Activated T-cell treated with anti-CD3 and anti-CD28 coated beads, Interleukin-2, amount 50 U/mL, for 24 hours (primary cell): ENCODE data around the gene HOXA13.
A peak's percentile ranks its signal among the peaks of the same experiment; 100 is the strongest.

Source experiments
- DNase-seq: peaks from one replicate; pipeline ENCODE4 v3.0.0-alpha.2; 2020
- H3K27ac Mint-ChIP-seq: 2 replicates; pipeline ENCODE4 v1.8.0; 2020; ENCODE audit warnings: mild to moderate bottlenecking, mixed read lengths
- H3K27me3 Mint-ChIP-seq: 2 replicates; pipeline ENCODE4 v1.8.0; 2020; ENCODE audit warnings: mixed read lengths
- H3K36me3 Mint-ChIP-seq: 2 replicates; pipeline ENCODE4 v1.8.0; 2020; ENCODE audit warnings: low read depth, mixed read lengths
- H3K4me1 Mint-ChIP-seq: 2 replicates; pipeline ENCODE4 v1.8.0; 2020; ENCODE audit warnings: low read depth, mixed read lengths
- H3K4me3 Mint-ChIP-seq: 2 replicates; pipeline ENCODE4 v1.8.0; 2020; ENCODE audit warnings: mild to moderate bottlenecking, moderate library complexity, mixed read lengths
- H3K9me3 Mint-ChIP-seq: 2 replicates; pipeline ENCODE4 v1.8.0; 2020; ENCODE audit warnings: mixed read lengths

HOXA13 gene

GRCh38 chr7:27217951-27218350, 18.1 kb upstream of the HOXA13 start:
- Mint-ChIP-seq H3K4me3 (no peak overlapping the region), H3K27me3 (peaks cover 90% of the 10 kb centered on the region)
- no peak for DNase-seq

GRCh38 chr7:27215356-27215755, 15.5 kb upstream of the HOXA13 start:
- no peak for DNase-seq
- Mint-ChIP-seq H3K27ac (no peak overlapping the region), H3K36me3 (no peaks in the 10 kb centered on the region), H3K4me3 (no peak overlapping the region), H3K27me3 (peaks cover 93% of the 10 kb centered on the region), H3K9me3 (no peaks in the 10 kb centered on the region), H3K4me1 (peaks cover 17% of the 10 kb centered on the region)

More at GRCh38 chr7:27217951-27218350, 18.1 kb upstream of the HOXA13 start:
- H3K9me3 Mint-ChIP-seq = no peaks in the 10 kb centered on the region
- H3K4me1 Mint-ChIP-seq = peaks cover 13% of the 10 kb centered on the region
- no peak overlapping the region for H3K27ac Mint-ChIP-seq
- H3K36me3 Mint-ChIP-seq = no peaks in the 10 kb centered on the region

GRCh38 chr7:27214239-27214950, 14.5 kb upstream of the HOXA13 start:
- Mint-ChIP-seq H3K9me3 (no peaks in the 10 kb centered on the region), H3K36me3 (no peaks in the 10 kb centered on the region), H3K4me1 (peaks cover 13% of the 10 kb centered on the region), H3K27ac (no peak overlapping the region), H3K4me3 (no peak overlapping the region), H3K27me3 (peaks cover 93% of the 10 kb centered on the region)
- DNase-seq = no peak

- peaks cover 13% of the 10 kb centered on the region for H3K4me1 Mint-ChIP-seq
- DNase-seq = no peak
- H3K27me3 Mint-ChIP-seq = peaks cover 94% of the 10 kb centered on the region
- H3K4me3 Mint-ChIP-seq = no peak overlapping the region
- no peaks in the 10 kb centered on the region for H3K9me3 Mint-ChIP-seq
- no peak overlapping the region for H3K27ac Mint-ChIP-seq
- H3K36me3 Mint-ChIP-seq = no peaks in the 10 kb centered on the region
Measured at GRCh38 chr7:27213433-27214238, 13.7 kb upstream of the HOXA13 start.

- no peak overlapping the region for H3K27ac Mint-ChIP-seq
- H3K36me3 Mint-ChIP-seq = no peaks in the 10 kb centered on the region
- H3K4me3 Mint-ChIP-seq = no peak overlapping the region
- DNase-seq = no peak
- peaks cover 96% of the 10 kb centered on the region for H3K27me3 Mint-ChIP-seq
- H3K9me3 Mint-ChIP-seq = no peaks in the 10 kb centered on the region
- peaks cover 13% of the 10 kb centered on the region for H3K4me1 Mint-ChIP-seq
Measured at GRCh38 chr7:27212497-27213432, 12.9 kb upstream of the HOXA13 start.

- H3K4me1 Mint-ChIP-seq = peaks cover 13% of the 10 kb centered on the region
- H3K9me3 Mint-ChIP-seq = no peaks in the 10 kb centered on the region
- H3K27me3 Mint-ChIP-seq = peaks cover 98% of the 10 kb centered on the region
- H3K36me3 Mint-ChIP-seq = no peaks in the 10 kb centered on the region
- H3K27ac Mint-ChIP-seq = no peak overlapping the region
- no peak overlapping the region for H3K4me3 Mint-ChIP-seq
- DNase-seq = no peak
Measured at GRCh38 chr7:27211764-27212204, 11.9 kb upstream of the HOXA13 start.

GRCh38 chr7:27211084-27211446, 11.2 kb upstream of the HOXA13 start:
- no peaks in the 10 kb centered on the region for H3K36me3 Mint-ChIP-seq
- no peak for DNase-seq
- H3K9me3 Mint-ChIP-seq = no peaks in the 10 kb centered on the region
- H3K4me1 Mint-ChIP-seq = peaks cover 14% of the 10 kb centered on the region
- no peak overlapping the region for H3K27ac Mint-ChIP-seq
- no peak overlapping the region for H3K4me3 Mint-ChIP-seq
- peaks cover 98% of the 10 kb centered on the region for H3K27me3 Mint-ChIP-seq

- H3K27ac Mint-ChIP-seq = no peak overlapping the region
- no peaks in the 10 kb centered on the region for H3K9me3 Mint-ChIP-seq
- peaks cover 19% of the 10 kb centered on the region for H3K4me1 Mint-ChIP-seq
- peak overlapping the region; percentile 50 for H3K4me3 Mint-ChIP-seq
- DNase-seq = peak; percentile 66
- no peaks in the 10 kb centered on the region for H3K36me3 Mint-ChIP-seq
- peaks cover 98% of the 10 kb centered on the region for H3K27me3 Mint-ChIP-seq
Measured at GRCh38 chr7:27210441-27211083, 10.7 kb upstream of the HOXA13 start.

- DNase-seq = no peak
- H3K27ac Mint-ChIP-seq = no peak overlapping the region
- no peak overlapping the region for H3K4me3 Mint-ChIP-seq
- H3K36me3 Mint-ChIP-seq = no peaks in the 10 kb centered on the region
- H3K27me3 Mint-ChIP-seq = peaks cover 98% of the 10 kb centered on the region
- H3K4me1 Mint-ChIP-seq = peaks cover 23% of the 10 kb centered on the region
- no peaks in the 10 kb centered on the region for H3K9me3 Mint-ChIP-seq
Measured at GRCh38 chr7:27209933-27210440, 10.1 kb upstream of the HOXA13 start.

GRCh38 chr7:27208998-27209397, 9.1 kb upstream of the HOXA13 start:
- H3K27me3 Mint-ChIP-seq = peaks cover 98% of the 10 kb centered on the region
- H3K27ac Mint-ChIP-seq = no peak overlapping the region
- H3K4me3 Mint-ChIP-seq = no peak overlapping the region

GRCh38 chr7:27207348-27207985, 7.6 kb upstream of the HOXA13 start:
- Mint-ChIP-seq H3K27ac (no peak overlapping the region), H3K36me3 (no peaks in the 10 kb centered on the region), H3K4me1 (peaks cover 20% of the 10 kb centered on the region), H3K27me3 (peaks cover 99% of the 10 kb centered on the region), H3K4me3 (no peak overlapping the region), H3K9me3 (no peaks in the 10 kb centered on the region)
- DNase-seq = no peak

More at GRCh38 chr7:27208998-27209397, 9.1 kb upstream of the HOXA13 start:
- H3K36me3 Mint-ChIP-seq = no peaks in the 10 kb centered on the region
- no peak for DNase-seq
- H3K4me1 Mint-ChIP-seq = peaks cover 27% of the 10 kb centered on the region
- H3K9me3 Mint-ChIP-seq = no peaks in the 10 kb centered on the region

GRCh38 chr7:27205325-27206280, 5.7 kb upstream of the HOXA13 start:
- Mint-ChIP-seq H3K4me3 (no peak overlapping the region), H3K27ac (no peak overlapping the region), H3K9me3 (no peaks in the 10 kb centered on the region), H3K4me1 (peaks cover 37% of the 10 kb centered on the region), H3K27me3 (peaks cover 99% of the 10 kb centered on the region), H3K36me3 (no peaks in the 10 kb centered on the region)
- no peak for DNase-seq
